Right lobe of liver (tissue), 4 donors: ENCODE data around the gene TM2D3.

Experiments used
- CTCF ChIP-seq, 4 donors: fragments of 200-600 bp in 3 of 4; fragments of 450-650 bp in 1 of 4; IDR thresholded peaks; one replicate each; pipeline versions ENCODE4 v1.5.1 to v1.8.0; 2016 to 2022; ENCODE audit warnings: antibody characterized with exemption in 4 of 4, mild to moderate bottlenecking in 2 of 4
- POLR2A ChIP-seq: fragments of 450-650 bp; IDR thresholded peaks from one replicate; pipeline ENCODE4 v1.6.1; 2017; ENCODE audit warnings: antibody characterized with exemption, mild to moderate bottlenecking
- donor health status: DM: no; HTN: no; CAD: no.
- donor health status: DM: no; HTN: no; CAD: no.
- donor health status: DM: no; HTN: yes; CAD: no.

- TF ChIP-seq CTCF (IDR thresholded peaks at IDR 0.05) (no peak), POLR2A (peak; percentile 35)
Observed at GRCh38 chr15:101641894-101642293, 10.3 kb downstream of the TM2D3 start.
